DND-41 (cell line): ENCODE results near the gene GJA5.

Source experiments
- CTCF ChIP-seq: IDR thresholded peaks from 2 replicates; pipeline ENCODE4 v1.5.1; 2012; ENCODE audit warnings: borderline replicate concordance, low read length, moderate library complexity, mild to moderate bottlenecking; ENCODE audit not compliant: poor library complexity, severe bottlenecking; ENCODE audit errors: extremely low read depth
- EZH2 ChIP-seq: IDR thresholded peaks from 3 replicates; pipeline ENCODE4 v1.6.1; 2012; ENCODE audit warnings: borderline replicate concordance, low read depth, mild to moderate bottlenecking, moderate library complexity, low read length, inconsistent platforms; ENCODE audit not compliant: severe bottlenecking

GRCh38 chr1:147809236-147809635, 48.8 kb upstream of the GJA5 start:
- TF ChIP-seq CTCF (no peak), EZH2 (no peak)
